ENCODE measurements around the gene ZNF181. TPM values are rescaled to one million over a fixed set of nuclear protein-coding genes. Genes with fewer than 3 reads are reported as not detected.
"Not testable (repeated sequence)": the region's sequence is repeated elsewhere in the genome, so short reads cannot be mapped to it uniquely, and the experiment has no call there.

ZNF181 gene
- 3.3 and 10.4 TPM in 2 replicates for total RNA-seq (2014; rRNA removed; shearing (Covaris generic))

GRCh38 chr19:34733746-34734536 lies at the start of gene ZNF181:
TSS of gene ZNF181 (plus strand) at chr19:34734243. CDS start at chr19:34735038, 795 bp downstream.
- DNase-seq (ENCODE audit: low read depth) = peak; percentile 89

- not testable (repeated sequence) for DNase-seq (ENCODE audit: low read depth)
Measured at GRCh38 chr19:34685266-34685665, 48.8 kb upstream of the ZNF181 start.

DNA sequence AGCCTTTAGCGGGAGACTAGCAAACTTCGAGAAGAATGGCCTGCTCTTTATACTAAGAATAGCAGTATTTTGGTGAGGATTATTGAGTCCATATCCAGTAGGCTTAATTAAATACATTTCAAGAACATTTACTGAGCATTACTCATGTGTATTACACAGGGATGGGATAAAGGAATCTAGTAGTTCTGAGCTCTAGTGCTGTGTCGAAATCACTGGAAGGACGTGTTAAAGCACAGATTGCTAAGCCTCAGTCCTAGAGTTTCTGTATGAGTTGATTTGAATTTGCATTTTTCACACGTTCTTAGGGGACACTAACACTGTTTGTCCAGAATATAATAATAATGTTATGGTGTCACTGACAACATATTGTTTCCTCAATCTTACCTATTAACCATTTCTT lies 47.6 kb upstream of the ZNF181 start:
- no peak for DNase-seq (ENCODE audit: low read depth)

- no peak for DNase-seq (ENCODE audit: low read depth)
Measured at GRCh38 chr19:34687348-34687747, 46.7 kb upstream of the ZNF181 start.

DNA sequence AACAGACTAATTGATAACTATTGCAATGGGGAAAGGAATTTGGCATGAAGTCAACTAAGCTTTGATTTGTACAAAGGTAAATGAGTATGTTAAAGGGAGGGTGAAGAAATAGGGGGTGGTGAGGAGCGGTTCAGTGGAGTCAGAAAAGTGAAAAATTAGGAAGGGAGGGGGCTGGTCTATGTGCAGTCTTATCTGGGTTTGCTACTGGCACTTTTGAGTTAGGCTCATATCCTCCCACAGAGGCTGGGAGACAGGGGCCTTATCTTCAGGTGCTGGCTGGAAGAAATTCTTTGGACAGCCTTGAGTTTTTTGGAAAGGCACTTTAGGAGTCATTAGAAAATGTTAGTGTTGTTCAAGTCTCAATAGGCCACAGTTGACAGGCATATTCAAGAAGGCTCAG lies 45.5 kb upstream of the ZNF181 start:
- DNase-seq (ENCODE audit: low read depth) = no peak

GRCh38 chr19:34690372-34690771 lies 43.7 kb upstream of the ZNF181 start:
- no peak for DNase-seq (ENCODE audit: low read depth)

GRCh38 chr19:34692549-34692948 lies 41.5 kb upstream of the ZNF181 start:
- peak; percentile 35 for DNase-seq (ENCODE audit: low read depth)

DNA sequence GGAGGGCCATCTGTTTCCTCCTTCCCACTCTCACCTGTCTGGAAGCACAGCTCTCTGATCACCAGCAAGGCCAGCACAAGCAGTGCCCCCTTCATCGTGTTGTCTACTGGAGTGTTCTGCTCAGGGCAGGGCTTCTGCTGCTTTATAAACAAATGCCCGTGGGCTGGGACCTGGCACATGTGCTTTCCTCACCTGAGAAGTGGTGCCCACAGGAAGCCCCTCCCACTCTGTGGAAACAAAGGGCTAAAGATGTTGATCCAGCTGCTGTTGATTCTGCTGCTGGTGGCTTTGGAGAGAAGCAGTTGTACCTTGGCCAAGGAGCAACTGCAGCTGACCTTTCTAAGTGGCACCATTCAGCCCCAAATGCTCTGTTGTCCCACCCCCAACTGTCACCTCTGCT lies 26.4 kb upstream of the ZNF181 start:
- DNase-seq (ENCODE audit: low read depth) = no peak

DNA sequence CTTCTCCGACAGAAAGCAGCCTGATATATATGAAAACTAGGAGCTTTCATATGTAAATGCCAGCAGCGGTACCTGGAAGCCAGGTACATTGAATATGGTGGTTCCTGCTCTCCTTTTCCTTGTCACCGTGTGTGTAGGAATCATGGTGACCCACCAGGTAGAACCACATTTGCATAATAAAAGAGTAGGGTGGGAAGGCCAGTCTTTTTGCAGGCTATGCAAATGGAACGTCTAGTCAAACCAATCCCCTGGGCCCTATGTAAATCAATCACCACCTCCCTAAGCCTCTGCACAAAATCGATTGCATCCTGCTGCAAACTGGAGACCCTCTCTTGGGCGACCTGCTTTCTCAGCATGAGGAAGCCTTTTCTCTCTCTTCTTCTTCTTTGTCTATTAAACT lies 22.2 kb upstream of the ZNF181 start:
- no peak for DNase-seq (ENCODE audit: low read depth)

- DNase-seq (ENCODE audit: low read depth) = peak; percentile 73
Measured at GRCh38 chr19:34712395-34713261, 21.4 kb upstream of the ZNF181 start.

GRCh38 chr19:34713262-34713637 lies 20.8 kb upstream of the ZNF181 start:
- no peak for DNase-seq (ENCODE audit: low read depth)

DNA sequence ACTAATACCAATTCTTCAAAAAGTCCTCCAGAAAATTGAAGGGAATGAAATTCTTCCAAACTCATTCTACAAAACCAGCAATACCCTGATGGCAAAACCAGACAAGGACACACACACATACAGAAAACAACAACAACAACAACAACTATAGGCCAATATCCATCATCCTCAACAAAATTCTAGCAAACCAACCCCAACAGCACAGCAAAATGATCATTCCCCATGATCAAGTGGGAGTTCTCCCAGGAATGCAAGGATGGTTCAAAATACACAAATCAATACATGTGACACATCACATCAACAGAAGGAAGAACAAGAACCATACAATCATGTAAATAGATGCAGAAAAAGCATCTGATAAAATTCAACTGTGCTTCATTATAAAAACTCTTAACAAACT lies 18.7 kb upstream of the ZNF181 start:
- DNase-seq (ENCODE audit: low read depth) = no peak

DNA sequence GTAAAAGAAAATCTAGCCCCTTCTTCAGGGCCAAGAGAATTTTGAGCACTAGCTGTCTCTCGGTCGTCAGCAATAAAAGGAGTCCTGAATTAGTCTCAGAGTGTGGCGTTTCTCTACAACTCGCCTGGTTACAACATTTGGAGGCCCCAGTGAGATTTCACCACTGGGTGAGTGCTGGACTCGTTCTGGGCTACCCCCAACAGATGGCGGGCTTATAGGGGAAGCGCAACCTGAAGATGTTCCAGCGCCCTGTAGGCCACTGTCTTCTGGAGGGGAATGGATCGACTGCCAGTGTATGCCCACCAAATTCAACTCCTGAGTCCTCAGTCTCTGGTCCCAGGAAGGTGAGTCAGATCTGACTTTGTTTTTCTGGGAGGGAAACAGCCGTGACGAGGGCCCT lies 11.7 kb upstream of the ZNF181 start:
- peak; percentile 25 for DNase-seq (ENCODE audit: low read depth)

DNA sequence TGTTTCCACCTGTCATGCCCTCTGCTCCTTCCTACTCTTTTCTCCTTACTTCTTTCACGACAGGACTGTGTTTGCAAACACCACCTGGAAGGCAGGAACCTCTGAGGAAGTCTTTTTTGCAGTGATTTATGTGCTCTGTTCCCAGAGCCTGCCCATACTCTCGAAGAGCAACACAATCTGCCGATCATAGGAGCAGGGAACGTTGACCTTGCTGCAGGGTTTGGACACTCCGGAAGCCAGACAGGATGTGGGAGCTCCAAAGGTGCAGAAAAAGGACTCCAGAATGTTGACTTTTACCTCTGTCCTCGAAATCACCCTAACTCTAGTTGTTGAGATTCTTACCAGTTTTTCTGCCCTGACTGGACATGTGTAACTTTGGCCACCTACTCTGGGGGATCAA lies 8.6 kb upstream of the ZNF181 start:
- no peak for DNase-seq (ENCODE audit: low read depth)

DNA sequence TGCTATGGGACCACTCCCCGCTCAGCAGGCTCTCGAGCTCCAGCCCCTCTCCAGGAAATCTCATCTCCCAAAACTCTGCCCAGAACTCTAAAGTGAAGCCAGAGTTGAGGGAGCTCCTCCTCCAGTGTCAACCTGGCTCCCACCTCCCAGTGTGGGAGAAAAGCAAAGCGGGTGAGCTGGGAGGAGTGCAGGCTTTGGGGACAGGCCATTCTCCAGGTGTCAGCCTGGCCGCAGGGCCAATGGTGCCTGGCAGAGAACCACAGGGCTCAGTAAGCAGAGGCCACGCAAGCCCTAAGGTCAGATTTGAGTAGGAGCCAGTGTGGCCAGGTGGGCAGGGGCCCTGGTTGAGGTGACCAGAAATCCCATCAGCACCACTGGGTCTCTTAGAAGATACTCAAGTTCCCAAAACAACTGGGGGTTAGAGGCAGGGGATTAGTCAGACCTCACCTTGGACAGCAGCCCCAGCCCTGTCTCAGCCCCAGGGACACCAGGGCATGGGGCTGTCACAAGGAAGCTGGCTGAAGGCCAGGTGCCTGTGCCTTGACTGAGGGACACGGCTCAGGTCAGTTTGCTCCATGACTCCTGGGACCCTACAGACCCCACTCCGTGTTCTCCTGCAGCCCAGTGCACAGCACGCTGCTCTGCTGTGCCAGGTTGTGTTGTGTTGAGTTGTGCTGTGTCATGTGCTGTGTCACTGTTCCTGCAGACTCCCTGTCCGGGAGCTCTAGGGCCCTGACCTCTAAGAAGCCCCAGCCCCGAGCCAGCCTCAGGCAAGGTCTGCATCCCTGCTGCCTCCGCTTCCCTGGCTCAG lies 2.8 kb upstream of the ZNF181 start:
- no peak for DNase-seq (ENCODE audit: low read depth)

DNA sequence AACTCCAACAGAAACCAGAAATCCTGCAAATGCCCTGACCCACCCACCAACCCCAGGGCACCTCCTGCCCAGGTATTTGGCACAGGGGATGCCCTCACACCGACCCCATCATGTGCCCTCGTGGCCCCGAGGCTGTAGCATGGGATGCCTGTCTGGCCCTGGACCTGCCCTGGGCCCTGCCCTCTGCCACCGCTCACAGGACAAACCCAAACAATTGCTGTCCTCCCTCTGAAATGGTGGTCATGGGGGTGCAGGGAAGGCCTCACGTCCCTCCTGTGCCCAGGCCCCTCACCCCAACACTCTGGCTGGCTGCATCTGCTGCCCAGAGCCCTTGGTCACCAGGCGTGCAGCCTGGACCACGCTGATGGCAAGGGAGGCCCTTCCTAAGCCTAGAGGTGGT lies 2.1 kb upstream of the ZNF181 start:
- no peak for DNase-seq (ENCODE audit: low read depth)

DNA sequence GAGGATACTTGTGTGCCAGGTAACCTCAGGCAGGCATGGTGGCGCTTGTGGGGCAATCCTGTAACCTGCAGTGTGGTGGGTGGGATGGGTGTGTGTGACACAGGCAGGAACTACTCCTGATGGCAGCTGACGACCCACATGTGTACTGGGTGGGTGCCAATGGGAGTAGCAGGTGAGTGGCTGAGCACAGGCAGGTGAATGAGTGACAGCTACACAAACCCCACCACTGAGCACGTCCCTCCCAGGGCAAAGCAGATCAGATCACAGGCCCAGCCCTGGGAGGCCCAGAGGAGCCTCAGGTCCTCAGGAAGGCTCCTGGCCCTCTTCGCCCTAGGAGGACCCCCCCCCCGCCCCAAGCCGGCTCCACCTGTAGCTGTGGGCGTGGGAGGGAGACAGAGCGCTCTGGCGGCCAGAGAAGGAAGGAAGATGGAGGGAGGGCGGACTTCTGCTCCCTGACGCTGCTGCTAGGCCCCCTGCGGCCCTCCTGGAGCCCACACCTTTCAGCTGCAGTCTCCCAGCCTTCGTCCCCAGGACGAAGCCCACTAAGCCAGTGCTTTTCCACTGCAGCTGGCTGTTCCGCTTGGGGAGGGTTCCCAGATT lies 1.3 kb upstream of the ZNF181 start:
- no peak for DNase-seq (ENCODE audit: low read depth)

DNA sequence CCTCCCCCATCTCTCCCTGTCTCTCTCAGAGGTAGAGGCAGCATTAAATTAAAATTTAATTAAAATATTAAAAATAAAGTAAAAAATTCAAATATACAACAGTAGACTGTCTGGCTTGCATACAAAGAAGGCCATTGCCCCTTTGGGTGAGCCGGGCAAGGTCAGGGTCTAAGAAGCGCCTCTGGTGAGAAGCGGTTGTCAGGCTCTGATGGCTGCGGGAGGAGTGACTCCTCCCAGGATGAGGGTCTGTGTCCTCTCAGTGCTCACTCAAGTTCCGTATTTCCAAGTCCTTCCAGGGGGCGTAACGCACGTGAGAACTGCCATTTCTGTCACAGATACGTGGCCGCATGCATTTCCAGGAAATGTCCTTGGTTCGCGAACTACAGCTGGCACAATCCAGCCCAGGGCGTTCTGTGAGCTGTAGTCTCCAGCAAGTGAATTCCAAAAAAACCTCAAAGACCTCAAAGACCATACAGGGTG lies 737 bp upstream of the ZNF181 start:
- no peak for DNase-seq (ENCODE audit: low read depth)

- DNase-seq (ENCODE audit: low read depth) = no peak
Measured at GRCh38 chr19:34734537-34735103, 577 bp downstream of the ZNF181 start.

DNA sequence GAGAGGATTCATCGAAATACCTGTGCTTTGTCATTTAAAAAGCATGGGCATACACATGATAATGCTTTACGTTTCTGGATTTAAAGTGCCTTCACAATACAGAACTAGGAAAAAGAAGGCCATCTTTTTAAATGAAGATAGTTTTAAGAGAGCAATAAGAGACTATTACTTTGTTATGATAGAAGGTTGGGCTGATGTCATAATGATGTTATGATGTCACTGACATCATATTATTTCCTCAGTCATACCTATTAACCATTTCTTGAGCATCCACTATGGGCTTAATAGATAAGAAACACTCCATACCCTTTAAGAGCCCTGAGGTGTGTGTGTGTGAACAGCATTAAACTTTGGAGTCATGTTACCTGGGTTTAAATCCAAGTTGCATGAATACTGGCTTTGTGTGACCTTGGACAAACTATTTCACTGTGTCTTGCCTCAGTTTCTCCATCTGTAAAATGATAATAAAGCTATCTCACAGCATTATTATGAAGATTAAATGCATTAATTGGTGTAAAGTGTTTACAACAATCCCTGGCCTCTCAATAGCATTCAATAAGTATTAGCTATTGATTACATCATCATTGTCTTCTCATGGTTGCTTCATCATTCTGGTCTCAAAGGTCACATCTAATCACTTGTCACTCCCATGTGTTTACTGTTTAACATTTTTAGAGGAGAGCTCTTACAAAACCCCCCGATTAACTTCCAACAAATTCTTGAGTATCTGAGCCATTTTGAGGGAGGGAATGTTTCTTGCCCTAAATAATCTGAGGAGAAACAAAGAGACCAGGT lies 11.1 kb downstream of the ZNF181 start:
- DNase-seq (ENCODE audit: low read depth) = no peak

Measured in M059J (cell line).